CD4-positive, alpha-beta T cell treated with Interferon alpha-2 for 1 hour (primary cell): ENCODE data around the gene CSPG4.
"Not testable (repeated sequence)": the region's sequence is repeated elsewhere in the genome, so short reads cannot be mapped to it uniquely, and the experiment has no call there.

Experiments used
- DNase-seq, 2 donors: peaks; one replicate each; pipeline ENCODE4 v3.0.0-alpha.2; 2020 to 2022

Gene CSPG4

GRCh38 chr15:75704263-75704615 is 8.4 kb downstream of the CSPG4 start:
- no peak for DNase-seq

GRCh38 chr15:75703440-75704262 is 9.0 kb downstream of the CSPG4 start:
- not testable (repeated sequence) for DNase-seq

- DNase-seq, result no peak
Measured at GRCh38 chr15:75702436-75702835, 10.2 kb downstream of the CSPG4 start.

- DNase-seq, result not testable (repeated sequence)
Measured at GRCh38 chr15:75701071-75702003, 11.3 kb downstream of the CSPG4 start.

GRCh38 chr15:75699961-75700874 is 12.4 kb downstream of the CSPG4 start:
- DNase-seq, result peak in 1 of 2 donors; percentile 43

- DNase-seq, result not testable (repeated sequence)
Measured at GRCh38 chr15:75699517-75699916, 13.1 kb downstream of the CSPG4 start.

GRCh38 chr15:75697974-75698747 is 14.5 kb downstream of the CSPG4 start:
- DNase-seq, result not testable (repeated sequence)

- DNase-seq, result no peak
Measured at GRCh38 chr15:75697523-75697922, 15.1 kb downstream of the CSPG4 start.

- no peak for DNase-seq
Measured at GRCh38 chr15:75696854-75697259, 15.8 kb downstream of the CSPG4 start.

GRCh38 chr15:75696311-75696720 is 16.3 kb downstream of the CSPG4 start:
- DNase-seq, result no peak

- no peak for DNase-seq
Measured at GRCh38 chr15:75695634-75696310, 16.9 kb downstream of the CSPG4 start.

- no peak for DNase-seq
Measured at GRCh38 chr15:75695220-75695619, 17.4 kb downstream of the CSPG4 start.

GRCh38 chr15:75694241-75695182 is 18.1 kb downstream of the CSPG4 start:
- DNase-seq, result no peak

GRCh38 chr15:75693501-75694240 is 19.0 kb downstream of the CSPG4 start:
- DNase-seq, result no peak

GRCh38 chr15:75693028-75693427 is 19.6 kb downstream of the CSPG4 start:
- not testable (repeated sequence) for DNase-seq

- DNase-seq, result not testable (repeated sequence)
Measured at GRCh38 chr15:75692311-75692710, 20.3 kb downstream of the CSPG4 start.

- not testable (repeated sequence) for DNase-seq
Measured at GRCh38 chr15:75689429-75689828, 23.2 kb downstream of the CSPG4 start.

- DNase-seq, result no peak
Measured at GRCh38 chr15:75688831-75689230, 23.8 kb downstream of the CSPG4 start.

GRCh38 chr15:75688278-75688557 is 24.4 kb downstream of the CSPG4 start:
- no peak for DNase-seq
